Measurements from ENCODE around the gene GLIPR1L1. TPM values are rescaled to one million over a fixed set of nuclear protein-coding genes. Genes with fewer than 3 reads are reported as not detected.

GLIPR1L1 gene
- total RNA-seq, 1 donor from 2014 or later = not detected

Other genes starting within 250 kb of the GLIPR1L1 start
- not detected for gene KCNC2, start 124.8 kb upstream of the GLIPR1L1 start, total RNA-seq
- gene CAPS2, start 4.3 kb upstream of the GLIPR1L1 start, total RNA-seq = 12.5 TPM
- gene GLIPR1L2, start 56.4 kb downstream of the GLIPR1L1 start, total RNA-seq = 1.3 TPM
- gene GLIPR1, start 146.1 kb downstream of the GLIPR1L1 start, total RNA-seq = 8.8 TPM
- 29.7 TPM for gene KRR1, start 176.9 kb downstream of the GLIPR1L1 start, total RNA-seq

All from left ventricle myocardium superior (tissue), 1 donor.